HepG2 (cell line): ENCODE data around the gene PRPF38A. TPM values are rescaled to one million over a fixed set of nuclear protein-coding genes. Genes with fewer than 3 reads are reported as not detected.

Experiments used
- ATF7 ChIP-seq, 2 experiments: fragments of 450-650 bp in 1 of 2; sonication (generic) in 1 of 2; formaldehyde crosslinking in 1 of 2; IDR thresholded peaks; 2 replicates each; pipeline versions ENCODE4 v1.4.0 to v1.6.1; 2016 to 2020; ENCODE audit warnings: antibody characterized with exemption in 1 of 2, mild to moderate bottlenecking in 1 of 2, missing genetic modification reagents in 1 of 2
- ELF3 ChIP-seq: IDR thresholded peaks from 2 replicates; pipeline ENCODE4 v1.6.1; 2016; ENCODE audit warnings: missing genetic modification reagents, missing compliant biosample characterization
- NBN ChIP-seq: fragments of 450-650 bp; conservative IDR thresholded peaks from 2 replicates; pipeline ENCODE4 v1.6.1; 2017
- NR3C1 ChIP-seq: sonication (generic); formaldehyde crosslinking; IDR thresholded peaks from 2 replicates; pipeline ENCODE4 v1.4.0; 2020; ENCODE audit warnings: missing genetic modification reagents
- SCMH1 ChIP-seq: sonication (generic); formaldehyde crosslinking; IDR thresholded peaks from 2 replicates; pipeline ENCODE4 v1.9.0; 2021; ENCODE audit warnings: missing genetic modification reagents, mild to moderate bottlenecking, borderline replicate concordance
- SIX1 ChIP-seq: sonication (generic); formaldehyde crosslinking; IDR thresholded peaks from 2 replicates; pipeline ENCODE4 v1.4.0; 2020; ENCODE audit warnings: missing genetic modification reagents, borderline replicate concordance
- SOX13 ChIP-seq, 3 experiments: fragments of 450-650 bp in 1 of 3; sonication (generic) in 1 of 3; formaldehyde crosslinking in 1 of 3; IDR thresholded peaks in 2 of 3; conservative IDR thresholded peaks in 1 of 3; 2 replicates each; pipeline versions ENCODE4 v1.5.0 to v1.6.1; 2016 to 2020; ENCODE audit warnings: antibody characterized with exemption in 1 of 3, mild to moderate bottlenecking in 1 of 3, missing compliant biosample characterization in 1 of 3, missing genetic modification reagents in 1 of 3, moderate library complexity in 1 of 3
- SP140L ChIP-seq: sonication (generic); formaldehyde crosslinking; IDR thresholded peaks from 2 replicates; pipeline ENCODE4 v1.4.0; 2020; ENCODE audit warnings: missing genetic modification reagents, borderline replicate concordance
- THAP11 ChIP-seq: IDR thresholded peaks from 2 replicates; pipeline ENCODE4 v1.6.1; 2016; ENCODE audit warnings: missing biosample characterization, missing genetic modification reagents
- TOPORS ChIP-seq: sonication (generic); formaldehyde crosslinking; IDR thresholded peaks from 2 replicates; pipeline ENCODE4 v1.8.0; 2023; ENCODE audit warnings: mild to moderate bottlenecking, missing genetic modification reagents
- ZBTB21 ChIP-seq: sonication (generic); formaldehyde crosslinking; IDR thresholded peaks from 2 replicates; pipeline ENCODE4 v1.4.0; 2020; ENCODE audit warnings: missing genetic modification reagents
- ZC3H4 ChIP-seq: sonication (generic); formaldehyde crosslinking; IDR thresholded peaks from 2 replicates; pipeline ENCODE4 v1.4.0; 2020; ENCODE audit warnings: missing genetic modification reagents, borderline replicate concordance
- ZNF207 ChIP-seq: fragments of 450-650 bp; IDR thresholded peaks from 2 replicates; pipeline ENCODE4 v1.6.1; 2016; ENCODE audit warnings: antibody characterized with exemption, borderline replicate concordance
- ZNF274 ChIP-seq: sonication (generic); formaldehyde crosslinking; IDR thresholded peaks from 2 replicates; pipeline ENCODE4 v1.5.1; 2020; ENCODE audit warnings: mild to moderate bottlenecking, missing genetic modification reagents
- ZNF572 ChIP-seq: sonication (generic); formaldehyde crosslinking; IDR thresholded peaks from 2 replicates; pipeline ENCODE4 v1.5.1; 2020; ENCODE audit warnings: mild to moderate bottlenecking, missing genetic modification reagents
- ZNF879 ChIP-seq: sonication (generic); formaldehyde crosslinking; IDR thresholded peaks from 2 replicates; pipeline ENCODE4 v1.8.1; 2023; ENCODE audit warnings: missing genetic modification reagents
- ZSCAN5A ChIP-seq: sonication (generic); formaldehyde crosslinking; IDR thresholded peaks from 2 replicates; pipeline ENCODE4 v1.8.0; 2022; ENCODE audit warnings: mild to moderate bottlenecking, missing genetic modification reagents, borderline replicate concordance
- ZXDC ChIP-seq: sonication (generic); formaldehyde crosslinking; IDR thresholded peaks from 2 replicates; pipeline ENCODE4 v1.5.0; 2020; ENCODE audit warnings: mild to moderate bottlenecking, missing genetic modification reagents
- polyA plus RNA-seq, 8 experiments: library from polyadenylated mRNA; depleted of rRNA in 3 of 8; stranded (reverse) in 7 of 8; unstranded in 1 of 8; fragments of >200 nt; fragmentation: Illumina TruSeq in 4 of 8; extraction: Trizol in 4 of 8; gene quantifications; 2 replicates each; pipeline versions ENCODE4 v1.2.1 to v1.2.3, GENCODE V29; 2011 to 2016; ENCODE audit warnings: low read depth in 4 of 8, missing spikeins in 1 of 8, mixed read lengths in 1 of 8; ENCODE audit not compliant: insufficient read depth in 1 of 8
- total RNA-seq, 5 experiments: library from RNA; depleted of rRNA; stranded (reverse); fragments of >200 nt; fragmentation: Illumina TruSeq; extraction: Trizol; gene quantifications; 2 replicates each; pipeline ENCODE4 v1.2.3, GENCODE V29; 2016; ENCODE audit warnings: low read depth in 1 of 5
- TF ChIP-seq, protein P1 (sequence below): sonication (generic); IDR thresholded peaks from 2 replicates; pipeline ENCODE4 v1.6.1; 2016; ENCODE audit warnings: low read depth, borderline replicate concordance
- TF ChIP-seq, protein P2 (sequence below): sonication (generic); formaldehyde crosslinking; IDR thresholded peaks from 2 replicates; pipeline ENCODE4 v1.8.0; 2022; ENCODE audit warnings: mild to moderate bottlenecking, missing genetic modification reagents; ENCODE audit not compliant: insufficient replicate concordance
- TF ChIP-seq, protein P3 (sequence below): IDR thresholded peaks from 2 replicates; pipeline ENCODE4 v1.6.1; 2016; ENCODE audit warnings: missing compliant biosample characterization, missing genetic modification reagents, borderline replicate concordance

The PRPF38A gene
- total and polyA plus RNA-seq, 2 of the 13 experiments (the other 11 are each of a cell fraction or from before 2014, with no cell fraction given), result 18.3 to 45.5 TPM

- TF ChIP-seq, protein P1, sequence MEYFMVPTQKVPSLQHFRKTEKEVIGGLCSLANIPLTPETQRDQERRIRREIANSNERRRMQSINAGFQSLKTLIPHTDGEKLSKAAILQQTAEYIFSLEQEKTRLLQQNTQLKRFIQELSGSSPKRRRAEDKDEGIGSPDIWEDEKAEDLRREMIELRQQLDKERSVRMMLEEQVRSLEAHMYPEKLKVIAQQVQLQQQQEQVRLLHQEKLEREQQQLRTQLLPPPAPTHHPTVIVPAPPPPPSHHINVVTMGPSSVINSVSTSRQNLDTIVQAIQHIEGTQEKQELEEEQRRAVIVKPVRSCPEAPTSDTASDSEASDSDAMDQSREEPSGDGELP, result no peak
- TF ChIP-seq SIX1 (no peak; the same call in 1 of the 2 replicates), ZC3H4 (no peak), THAP11 (CRISPR knock-in tag) (peak; percentile 93), ZNF274 (CRISPR knock-in tag) (no peak), ZNF879 (CRISPR knock-in tag) (no peak), NR3C1 (no peak), SP140L (CRISPR knock-in tag) (peak; percentile 72; the same call in 1 of the 2 replicates), ATF7 (IDR thresholded peaks at IDR 0.05) (peak; percentile 23; the same call in 1 of the 2 replicates), ATF7 (CRISPR knock-in tag; IDR thresholded peaks at IDR 0.05) (no peak), ZNF572 (peak; percentile 21; the same call in 1 of the 2 replicates), TOPORS (CRISPR knock-in tag) (no peak), ZBTB21 (CRISPR knock-in tag) (peak; percentile 100), NBN (no peak), ZNF207 (no peak), ZXDC (CRISPR knock-in tag) (no peak), SCMH1 (no peak), SOX13 (IDR thresholded peaks at IDR 0.05) (no peak), SOX13 (CRISPR knock-in tag; conservative IDR thresholded peaks at IDR 0.05 in 1 of 2, IDR thresholded peaks at IDR 0.05 in 1 of 2) (no peak; a peak in 1 of 4 replicates), ELF3 (peak; percentile 90), ZSCAN5A (CRISPR knock-in tag) (no peak)
- TF ChIP-seq, protein P2, sequence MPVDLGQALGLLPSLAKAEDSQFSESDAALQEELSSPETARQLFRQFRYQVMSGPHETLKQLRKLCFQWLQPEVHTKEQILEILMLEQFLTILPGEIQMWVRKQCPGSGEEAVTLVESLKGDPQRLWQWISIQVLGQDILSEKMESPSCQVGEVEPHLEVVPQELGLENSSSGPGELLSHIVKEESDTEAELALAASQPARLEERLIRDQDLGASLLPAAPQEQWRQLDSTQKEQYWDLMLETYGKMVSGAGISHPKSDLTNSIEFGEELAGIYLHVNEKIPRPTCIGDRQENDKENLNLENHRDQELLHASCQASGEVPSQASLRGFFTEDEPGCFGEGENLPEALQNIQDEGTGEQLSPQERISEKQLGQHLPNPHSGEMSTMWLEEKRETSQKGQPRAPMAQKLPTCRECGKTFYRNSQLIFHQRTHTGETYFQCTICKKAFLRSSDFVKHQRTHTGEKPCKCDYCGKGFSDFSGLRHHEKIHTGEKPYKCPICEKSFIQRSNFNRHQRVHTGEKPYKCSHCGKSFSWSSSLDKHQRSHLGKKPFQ, result no peak
- TF ChIP-seq, protein P3, sequence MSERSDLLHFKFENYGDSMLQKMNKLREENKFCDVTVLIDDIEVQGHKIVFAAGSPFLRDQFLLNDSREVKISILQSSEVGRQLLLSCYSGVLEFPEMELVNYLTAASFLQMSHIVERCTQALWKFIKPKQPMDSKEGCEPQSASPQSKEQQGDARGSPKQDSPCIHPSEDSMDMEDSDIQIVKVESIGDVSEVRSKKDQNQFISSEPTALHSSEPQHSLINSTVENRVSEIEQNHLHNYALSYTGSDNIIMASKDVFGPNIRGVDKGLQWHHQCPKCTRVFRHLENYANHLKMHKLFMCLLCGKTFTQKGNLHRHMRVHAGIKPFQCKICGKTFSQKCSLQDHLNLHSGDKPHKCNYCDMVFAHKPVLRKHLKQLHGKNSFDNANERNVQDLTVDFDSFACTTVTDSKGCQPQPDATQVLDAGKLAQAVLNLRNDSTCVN (CRISPR knock-in tag), result no peak
Observed at GRCh38 chr1:52404116-52404974, at the start of gene PRPF38A, which contains the start of gene ORC1 (continued).
